Heart left ventricle (tissue), 16 donors: ENCODE results near the gene CABLES1. TPM values are rescaled to one million over a fixed set of nuclear protein-coding genes. Genes with fewer than 3 reads are reported as not detected.

Experiments used
- ATAC-seq, 4 donors: fragments of 200-7000 bp; cut with Tn5 transposase; one replicate each; pipeline ENCODE4 v1.9.1; 2020 to 2022; ENCODE audit warnings: moderate library complexity in 4 of 4, mild to moderate bottlenecking in 3 of 4, moderate number of reproducible peaks in 1 of 4
- DNase-seq, 5 donors: peaks; one replicate each; pipeline ENCODE4 v3.0.0-alpha.2; 2020
- H3K27ac ChIP-seq, 12 donors: fragments of 200-600 bp; sonication (generic) in 4 of 12; one replicate each; pipeline versions ENCODE4 v1.5.0 to v1.8.0; 2016 to 2022; ENCODE audit warnings: mild to moderate bottlenecking in 2 of 12
- H3K27me3 ChIP-seq, 9 donors: fragments of 200-600 bp; sonication (generic) in 2 of 9; one replicate each; pipeline versions ENCODE4 v1.5.1 to v1.8.0; 2016 to 2022; ENCODE audit warnings: mild to moderate bottlenecking in 3 of 9
- H3K36me3 ChIP-seq, 9 donors: fragments of 200-600 bp; sonication (generic) in 2 of 9; one replicate each; pipeline versions ENCODE4 v1.5.0 to v1.8.0; 2018 to 2022; ENCODE audit warnings: mild to moderate bottlenecking in 2 of 9
- H3K4me1 ChIP-seq, 12 donors: fragments of 200-600 bp; sonication (generic) in 4 of 12; one replicate each; pipeline versions ENCODE4 v1.5.0 to v1.8.0; 2016 to 2022; ENCODE audit warnings: mild to moderate bottlenecking in 3 of 12
- H3K4me3 ChIP-seq, 12 donors: fragments of 200-600 bp; sonication (generic) in 4 of 12; one replicate each; pipeline versions ENCODE4 v1.5.0 to v1.8.0; 2017 to 2022; ENCODE audit warnings: mild to moderate bottlenecking in 9 of 12, moderate library complexity in 4 of 12
- H3K9me3 ChIP-seq, 12 donors: fragments of 200-600 bp; sonication (generic) in 4 of 12; one replicate each; pipeline versions ENCODE4 v1.5.0 to v1.8.0; 2016 to 2022; ENCODE audit warnings: mild to moderate bottlenecking in 1 of 12
- CTCF ChIP-seq, 12 donors: fragments of 200-600 bp; sonication (generic) in 4 of 12; IDR thresholded peaks; one replicate each; pipeline versions ENCODE4 v1.5.0 to v1.8.0; 2018 to 2022; ENCODE audit warnings: antibody characterized with exemption in 12 of 12, mild to moderate bottlenecking in 5 of 12
- POLR2A ChIP-seq, 2 donors: fragments of 450-650 bp; IDR thresholded peaks; one replicate each; pipeline ENCODE4 v1.6.1; 2017; ENCODE audit warnings: antibody characterized with exemption in 2 of 2, mild to moderate bottlenecking in 2 of 2, moderate library complexity in 2 of 2
- WGBS, 4 donors: extraction: QIAGEN DNeasy Blood & Tissue Kit in 2 of 4; methylation state at CpG; one replicate each; pipeline versions ENCODE4 v1.1.5 to v1.1.7; 2013 to 2018; 5-methylcytosine and 5-hydroxymethylcytosine counted together
- intact Hi-C, 10 donors: fragments of 100-400 bp; cut with DNase I; formaldehyde crosslinking; loops; one replicate each; pipeline versions ENCODE4 v1.11.1 to v1.14.2; 2022
- polyA plus RNA-seq, 2 donors: library from polyadenylated mRNA; stranded (reverse); fragments of 200-250 nt; gene quantifications; one replicate each; pipeline ENCODE4 v1.2.3, GENCODE V29; 2013
- total RNA-seq, 9 donors: library from RNA; depleted of rRNA in 2 of 9; stranded (reverse); fragments of >200 nt in 2 of 9; fragmentation: NEBNext Ultra II Directional in 3 of 9; extraction: Animal tissue kit (Norgen Biotek cat#: 25700) in 3 of 9; gene quantifications; one replicate each; pipeline versions ENCODE4 v1.1.0 to v1.2.4, GENCODE V29; 2016 to 2023
- donor health status: ischemic (EF 13 %, LVEDD 7.1; RV severe dilation, severe dysfunction).
- donor health status: healthy with polysubstance abuse.
- donor health status: DM: no; HTN: yes; CAD: no.
- donor health status: DM: no; HTN: no; CAD: no.
- donor health status: ischemic (EF 25% LVEDD 6.9; RV normal size, moderate dysfunction).
- donor health status: ischemic (EF 25% LVEDD 5.7; RV mildly dilated, moderate dysfunction).
- donor health status: healthy.
- donor health status: DM: yes; HTN: yes; CAD: no.
- donor health status: ischemic (EF 35%, LVEDD 5.7; RV mildly dilated, moderate dysfunction).
- donor health status: nonischemic (EF 11% LVEDD 7.7; RV severe dilation, severe dysfunction).
- donor health status: DM: yes; HTN: yes; CAD: no.
- donor health status: PGD.
- donor health status: ischemic (EF 29% LVEDD 5.4; RV normal size, mild dysfunction).
- donor health status: nonischemic (EF 23%, LVEDD 6.1; RV moderate dilation, normal function).

The CABLES1 gene
- total and polyA plus RNA-seq, 11 donors = 0.28 to 7.2 (median 2.1) TPM

- peak; percentile 50 to 79 (median 56) for DNase-seq
- Histone ChIP-seq H3K36me3 (peaks cover 0 to 5% (median 0%) of the 10 kb centered on the region in 9 donors), H3K27me3 (no peaks in the 10 kb centered on the region), H3K9me3 (no peaks in the 10 kb centered on the region), H3K4me1 (peaks cover 4 to 29% (median 20%) of the 10 kb centered on the region in 12 donors), H3K27ac (peak overlapping the region; percentile 52 to 89 (median 76)), H3K4me3 (peak overlapping the region in 10 of 12 donors; percentile 15 to 52 (median 40))
- ATAC-seq = peak; percentile 65 to 86 (median 80)
- intact Hi-C loops = loop anchor here in 6 of 10 donors (5.0 to 10.0 kb wide), 3 partner anchors 100 to 120 kb away; partner anchors contain the start of gene CABLES1 (in 4 of the 6)
- TF ChIP-seq CTCF (IDR thresholded peaks at IDR 0.05) (peak in 8 of 12 donors; percentile 7 to 50 (median 26)), POLR2A (IDR thresholded peaks at IDR 0.05) (no peak)
- 29 to 34% (median 34%) methylated on average over 15 to 17 of the region's 17 CpGs for WGBS, 4 donors
Observed at GRCh38 chr18:23237524-23238151, 102.4 kb downstream of the CABLES1 start.

- WGBS, 4 donors = 22 to 27% (median 22%) methylated on average over 7 of the region's 7 CpGs
- peak overlapping the region; percentile 52 to 89 (median 76) for H3K27ac ChIP-seq
- peak overlapping the region in 9 of 12 donors; percentile 27 to 52 (median 41) for H3K4me3 ChIP-seq
- DNase-seq = peak in 3 of 5 donors; percentile 39 to 44 (median 40)
- no peak for TF ChIP-seq POLR2A (IDR thresholded peaks at IDR 0.05)
- TF ChIP-seq CTCF (IDR thresholded peaks at IDR 0.05) = no peak
- no peaks in the 10 kb centered on the region for H3K27me3 ChIP-seq
- intact Hi-C loops = loop anchor here in 6 of 10 donors (5.0 to 10.0 kb wide), 3 partner anchors 101 to 119 kb away; partner anchors contain the start of gene CABLES1 (in 4 of the 6)
- H3K4me1 ChIP-seq = peaks cover 4 to 28% (median 20%) of the 10 kb centered on the region in 12 donors
- no peaks in the 10 kb centered on the region for H3K9me3 ChIP-seq
- ATAC-seq = peak; percentile 36 to 46 (median 38)
- H3K36me3 ChIP-seq = peaks cover 0 to 5% (median 0%) of the 10 kb centered on the region in 9 donors
Observed at GRCh38 chr18:23238152-23238531, 102.9 kb downstream of the CABLES1 start.

- DNase-seq = no peak
- TF ChIP-seq CTCF (IDR thresholded peaks at IDR 0.05) (no peak), POLR2A (IDR thresholded peaks at IDR 0.05) (no peak)
- Histone ChIP-seq H3K4me3 (no peak overlapping the region), H3K27me3 (no peaks in the 10 kb centered on the region), H3K36me3 (peaks cover 0 to 5% (median 0%) of the 10 kb centered on the region in 9 donors), H3K27ac (peak overlapping the region in 11 of 12 donors; percentile 52 to 89 (median 78)), H3K9me3 (no peaks in the 10 kb centered on the region), H3K4me1 (peaks cover 4 to 28% (median 20%) of the 10 kb centered on the region in 12 donors)
- ATAC-seq = peak in 1 of 4 donors; percentile 21
- WGBS, 4 donors = 72 to 78% (median 75%) methylated on average over 12 of the region's 12 CpGs
- intact Hi-C loops = loop anchor here in 6 of 10 donors (5.0 to 10.0 kb wide), 3 partner anchors 101 to 119 kb away; partner anchors contain the start of gene CABLES1 (in 4 of the 6)
Observed at GRCh38 chr18:23238651-23239349, 103.5 kb downstream of the CABLES1 start.

- TF ChIP-seq POLR2A (IDR thresholded peaks at IDR 0.05) (no peak), CTCF (IDR thresholded peaks at IDR 0.05) (no peak)
- H3K27ac ChIP-seq = no peak overlapping the region
- H3K4me1 ChIP-seq = peaks cover 4 to 28% (median 20%) of the 10 kb centered on the region in 12 donors
- no peaks in the 10 kb centered on the region for H3K9me3 ChIP-seq
- peaks cover 0 to 5% (median 0%) of the 10 kb centered on the region in 9 donors for H3K36me3 ChIP-seq
- DNase-seq (no peak), ATAC-seq (no peak)
- intact Hi-C loops = loop anchor here in 6 of 10 donors (5.0 to 10.0 kb wide), 3 partner anchors 102 to 118 kb away; partner anchors contain the start of gene CABLES1 (in 4 of the 6)
- no peaks in the 10 kb centered on the region for H3K27me3 ChIP-seq
- 83 to 90% (median 85%) methylated on average over 7 of the region's 7 CpGs for WGBS, 4 donors
- H3K4me3 ChIP-seq = no peak overlapping the region
Observed at GRCh38 chr18:23239350-23239692, 104.0 kb downstream of the CABLES1 start.
